T-helper 17 cell (primary cell): ENCODE data around the gene SCMH1. TPM values are rescaled to one million over a fixed set of nuclear protein-coding genes. Genes with fewer than 3 reads are reported as not detected.
A peak's percentile ranks its signal among the peaks of the same experiment; 100 is the strongest.

ENCODE experiments used
- ATAC-seq: fragments of 150-1000 bp; cut with Tn5 transposase; 2 replicates; pipeline ENCODE4 v1.10.0; 2021; ENCODE audit warnings: mild to moderate bottlenecking, moderate library complexity
- DNase-seq, 3 donors: peaks; one replicate each; pipeline versions ENCODE4 v3.0.0 to v3.0.0-alpha.2; 2020 to 2021
- H3K9me3 ChIP-seq: one replicate; pipeline ENCODE4 v1.7.0; 2013; ENCODE audit warnings: low read length, mild to moderate bottlenecking; ENCODE audit not compliant: control insufficient read depth, poor library complexity, severe bottlenecking
- H3K27ac Mint-ChIP-seq: one replicate; pipeline ENCODE4 v1.8.0; 2022; ENCODE audit warnings: mild to moderate bottlenecking, moderate library complexity, mixed read lengths
- H3K27me3 Mint-ChIP-seq: one replicate; pipeline ENCODE4 v1.8.0; 2022; ENCODE audit warnings: mixed read lengths
- H3K36me3 Mint-ChIP-seq: one replicate; pipeline ENCODE4 v1.8.0; 2022; ENCODE audit warnings: low read depth, mixed read lengths
- H3K4me1 Mint-ChIP-seq: one replicate; pipeline ENCODE4 v1.8.0; 2022; ENCODE audit warnings: mild to moderate bottlenecking, mixed read lengths
- H3K4me3 Mint-ChIP-seq: one replicate; pipeline ENCODE4 v1.8.0; 2022; ENCODE audit warnings: mild to moderate bottlenecking, moderate library complexity, mixed read lengths
- total RNA-seq, 4 donors: library from RNA in 2 of 4; stranded (reverse) in 2 of 4; gene quantifications; one replicate each; pipeline ENCODE4 v1.2.3 and lab custom pipeline; 2022 to 2026

The SCMH1 gene
- total RNA-seq, 2 donors from 2014 or later: 18.6 to 19.4 TPM

GRCh38 chr1:41017141-41018017 lies 224.7 kb downstream of the SCMH1 start:
- peaks cover 2% of the 10 kb centered on the region for H3K36me3 Mint-ChIP-seq
- no peak for DNase-seq

GRCh38 chr1:41015897-41016470 lies 226.1 kb downstream of the SCMH1 start:
- H3K9me3 ChIP-seq: no peaks in the 10 kb centered on the region
- ATAC-seq (no peak), DNase-seq (no peak)
- Mint-ChIP-seq H3K27ac (no peak overlapping the region), H3K27me3 (no peaks in the 10 kb centered on the region), H3K36me3 (peaks cover 5% of the 10 kb centered on the region), H3K4me3 (no peak overlapping the region), H3K4me1 (peaks cover 22% of the 10 kb centered on the region)

More at GRCh38 chr1:41017141-41018017, 224.7 kb downstream of the SCMH1 start:
- no peak overlapping the region for H3K27ac Mint-ChIP-seq
- peaks cover 23% of the 10 kb centered on the region for H3K4me1 Mint-ChIP-seq
- no peaks in the 10 kb centered on the region for H3K9me3 ChIP-seq
- no peak overlapping the region for H3K4me3 Mint-ChIP-seq
- no peaks in the 10 kb centered on the region for H3K27me3 Mint-ChIP-seq
- ATAC-seq: no peak

- peaks cover 5% of the 10 kb centered on the region for H3K36me3 Mint-ChIP-seq
- no peaks in the 10 kb centered on the region for H3K27me3 Mint-ChIP-seq
- H3K27ac Mint-ChIP-seq: peak overlapping the region; percentile 80
- H3K9me3 ChIP-seq: no peaks in the 10 kb centered on the region
- DNase-seq: no peak
- ATAC-seq: no peak
- no peak overlapping the region for H3K4me3 Mint-ChIP-seq
- peaks cover 20% of the 10 kb centered on the region for H3K4me1 Mint-ChIP-seq
These were observed 226.7 kb downstream of the SCMH1 start for GRCh38 chr1:41015281-41015896.

- H3K4me3 Mint-ChIP-seq: no peak overlapping the region
- H3K36me3 Mint-ChIP-seq: peaks cover 7% of the 10 kb centered on the region
- H3K4me1 Mint-ChIP-seq: peaks cover 20% of the 10 kb centered on the region
- ATAC-seq (no peak), DNase-seq (no peak)
- no peaks in the 10 kb centered on the region for H3K9me3 ChIP-seq
- H3K27me3 Mint-ChIP-seq: no peaks in the 10 kb centered on the region
- peak overlapping the region; percentile 80 for H3K27ac Mint-ChIP-seq
These were observed 227.2 kb downstream of the SCMH1 start for GRCh38 chr1:41014871-41015270.

- H3K27ac Mint-ChIP-seq: no peak overlapping the region
- ATAC-seq (no peak), DNase-seq (no peak)
- H3K4me1 Mint-ChIP-seq: peaks cover 14% of the 10 kb centered on the region
- no peaks in the 10 kb centered on the region for H3K27me3 Mint-ChIP-seq
- no peaks in the 10 kb centered on the region for H3K9me3 ChIP-seq
- H3K36me3 Mint-ChIP-seq: peaks cover 9% of the 10 kb centered on the region
- no peak overlapping the region for H3K4me3 Mint-ChIP-seq
These were observed 228.3 kb downstream of the SCMH1 start for GRCh38 chr1:41013796-41014195.

GRCh38 chr1:41013024-41013423 lies 229.1 kb downstream of the SCMH1 start:
- ATAC-seq (no peak), DNase-seq (no peak)
- Mint-ChIP-seq H3K4me3 (no peak overlapping the region), H3K36me3 (peaks cover 13% of the 10 kb centered on the region), H3K27me3 (no peaks in the 10 kb centered on the region), H3K27ac (no peak overlapping the region), H3K4me1 (peaks cover 14% of the 10 kb centered on the region)
- no peaks in the 10 kb centered on the region for H3K9me3 ChIP-seq

GRCh38 chr1:41010345-41010744 lies 231.8 kb downstream of the SCMH1 start:
- ATAC-seq: no peak
- no peaks in the 10 kb centered on the region for H3K27me3 Mint-ChIP-seq
- H3K36me3 Mint-ChIP-seq: peaks cover 14% of the 10 kb centered on the region
- H3K4me1 Mint-ChIP-seq: peaks cover 14% of the 10 kb centered on the region
- H3K4me3 Mint-ChIP-seq: no peak overlapping the region
- no peak for DNase-seq
- no peaks in the 10 kb centered on the region for H3K9me3 ChIP-seq
- no peak overlapping the region for H3K27ac Mint-ChIP-seq

- Mint-ChIP-seq H3K4me3 (no peak overlapping the region), H3K36me3 (peaks cover 12% of the 10 kb centered on the region), H3K27me3 (no peaks in the 10 kb centered on the region), H3K27ac (no peak overlapping the region), H3K4me1 (peaks cover 7% of the 10 kb centered on the region)
- ATAC-seq (no peak), DNase-seq (no peak)
- H3K9me3 ChIP-seq: no peaks in the 10 kb centered on the region
These were observed 232.6 kb downstream of the SCMH1 start for GRCh38 chr1:41009466-41009865.

GRCh38 chr1:41006942-41007865 lies 234.9 kb downstream of the SCMH1 start:
- H3K4me1 Mint-ChIP-seq: peaks cover 16% of the 10 kb centered on the region
- no peaks in the 10 kb centered on the region for H3K27me3 Mint-ChIP-seq
- ATAC-seq (no peak), DNase-seq (no peak)
- no peaks in the 10 kb centered on the region for H3K9me3 ChIP-seq
- H3K27ac Mint-ChIP-seq: peak overlapping the region; percentile 29
- H3K4me3 Mint-ChIP-seq: no peak overlapping the region
- peaks cover 12% of the 10 kb centered on the region for H3K36me3 Mint-ChIP-seq

- Mint-ChIP-seq H3K36me3 (peaks cover 9% of the 10 kb centered on the region), H3K4me1 (peaks cover 14% of the 10 kb centered on the region), H3K27me3 (no peaks in the 10 kb centered on the region), H3K27ac (no peak overlapping the region), H3K4me3 (no peak overlapping the region)
- DNase-seq (no peak), ATAC-seq (no peak)
- no peaks in the 10 kb centered on the region for H3K9me3 ChIP-seq
These were observed 236.2 kb downstream of the SCMH1 start for GRCh38 chr1:41005876-41006275.

GRCh38 chr1:41003640-41004220 lies 238.4 kb downstream of the SCMH1 start:
- ATAC-seq: peak; percentile 99
- H3K4me1 Mint-ChIP-seq: peaks cover 19% of the 10 kb centered on the region
- peaks cover 16% of the 10 kb centered on the region for H3K36me3 Mint-ChIP-seq
- H3K27me3 Mint-ChIP-seq: no peaks in the 10 kb centered on the region
- peak; percentile 45 to 75 (median 52) for DNase-seq
- no peaks in the 10 kb centered on the region for H3K9me3 ChIP-seq
- H3K27ac Mint-ChIP-seq: peak overlapping the region; percentile 53
- no peak overlapping the region for H3K4me3 Mint-ChIP-seq

- ATAC-seq (no peak), DNase-seq (no peak)
- Mint-ChIP-seq H3K4me1 (peaks cover 19% of the 10 kb centered on the region), H3K4me3 (peak overlapping the region; percentile 28), H3K36me3 (peaks cover 15% of the 10 kb centered on the region), H3K27ac (peak overlapping the region; percentile 53), H3K27me3 (no peaks in the 10 kb centered on the region)
- H3K9me3 ChIP-seq: no peaks in the 10 kb centered on the region
These were observed 238.9 kb downstream of the SCMH1 start for GRCh38 chr1:41003127-41003639.
